ENCODE data around the gene RAB6B.

DNA sequence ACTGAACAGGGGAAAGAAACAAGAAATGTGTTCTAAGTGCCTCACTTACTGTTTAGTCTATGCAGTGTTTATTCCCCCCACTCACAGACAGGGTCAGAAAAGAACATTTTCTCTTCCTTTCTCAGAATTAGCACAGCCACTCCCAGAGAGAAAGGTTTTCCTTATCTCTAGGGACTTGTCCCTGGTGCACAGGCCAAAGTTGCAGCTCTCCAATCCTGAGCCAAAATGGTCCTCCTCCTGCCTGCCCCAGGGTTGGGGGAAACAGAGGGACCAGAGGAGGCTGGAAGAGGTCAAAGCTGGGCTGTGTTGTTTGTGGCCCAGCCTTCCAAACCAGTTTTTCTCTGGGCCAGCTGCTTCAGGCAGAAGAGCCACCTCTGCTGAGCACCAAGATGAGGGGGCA, 12.0 kb downstream of the RAB6B start:
- TF ChIP-seq, protein P1, sequence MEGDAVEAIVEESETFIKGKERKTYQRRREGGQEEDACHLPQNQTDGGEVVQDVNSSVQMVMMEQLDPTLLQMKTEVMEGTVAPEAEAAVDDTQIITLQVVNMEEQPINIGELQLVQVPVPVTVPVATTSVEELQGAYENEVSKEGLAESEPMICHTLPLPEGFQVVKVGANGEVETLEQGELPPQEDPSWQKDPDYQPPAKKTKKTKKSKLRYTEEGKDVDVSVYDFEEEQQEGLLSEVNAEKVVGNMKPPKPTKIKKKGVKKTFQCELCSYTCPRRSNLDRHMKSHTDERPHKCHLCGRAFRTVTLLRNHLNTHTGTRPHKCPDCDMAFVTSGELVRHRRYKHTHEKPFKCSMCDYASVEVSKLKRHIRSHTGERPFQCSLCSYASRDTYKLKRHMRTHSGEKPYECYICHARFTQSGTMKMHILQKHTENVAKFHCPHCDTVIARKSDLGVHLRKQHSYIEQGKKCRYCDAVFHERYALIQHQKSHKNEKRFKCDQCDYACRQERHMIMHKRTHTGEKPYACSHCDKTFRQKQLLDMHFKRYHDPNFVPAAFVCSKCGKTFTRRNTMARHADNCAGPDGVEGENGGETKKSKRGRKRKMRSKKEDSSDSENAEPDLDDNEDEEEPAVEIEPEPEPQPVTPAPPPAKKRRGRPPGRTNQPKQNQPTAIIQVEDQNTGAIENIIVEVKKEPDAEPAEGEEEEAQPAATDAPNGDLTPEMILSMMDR (IDR thresholded peaks at IDR 0.05) = no peak
- TF ChIP-seq POLR2A (IDR thresholded peaks at IDR 0.05) = no peak
